ENCODE data around the gene ENAH.
"Not testable (repeated sequence)": the region's sequence is repeated elsewhere in the genome, so short reads cannot be mapped to it uniquely, and the experiment has no call there.

ENAH gene

DNA sequence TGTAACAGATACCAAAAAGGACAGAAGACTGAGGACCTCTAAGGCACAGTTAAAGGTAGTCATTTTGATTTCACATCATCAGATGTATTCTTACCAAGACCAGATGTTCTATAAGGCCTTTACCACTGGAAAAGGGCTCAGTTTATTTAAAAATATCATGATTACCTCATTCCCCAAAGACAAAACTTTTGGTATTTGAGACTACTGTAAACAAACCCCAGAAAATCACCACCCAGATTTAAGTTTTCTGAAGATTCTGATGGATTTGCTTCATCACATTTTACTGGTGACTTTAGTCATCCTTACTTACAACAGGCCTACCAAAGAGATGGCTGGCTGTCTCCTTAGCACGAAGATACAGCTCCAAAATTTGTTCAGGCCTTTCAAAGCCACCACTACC lies 8.3 kb downstream of the ENAH start:
- no peak for DNase-seq (ENCODE audit: low read depth)

- no peak for DNase-seq (ENCODE audit: low read depth)
Observed at GRCh38 chr1:225642177-225642576, 10.7 kb downstream of the ENAH start.

DNA sequence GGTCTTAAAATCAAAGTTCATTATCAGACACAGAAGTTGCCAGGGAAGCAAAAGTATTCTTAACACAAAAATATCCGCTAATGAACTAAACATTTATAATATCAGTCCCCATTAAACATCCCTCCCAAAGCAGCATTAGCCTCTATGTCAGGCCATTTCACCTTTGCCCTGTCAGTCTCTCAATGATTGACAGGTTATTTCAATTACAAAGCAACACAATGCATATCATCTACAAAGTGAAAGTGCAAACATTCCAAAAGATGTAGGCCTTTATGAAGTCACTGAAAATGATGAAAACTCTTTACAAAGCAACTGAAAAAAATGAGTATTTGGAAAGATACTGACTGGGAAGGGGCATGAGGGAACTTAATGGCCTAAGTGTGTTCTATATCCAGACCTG lies 14.1 kb downstream of the ENAH start:
- DNase-seq (ENCODE audit: low read depth), result no peak

GRCh38 chr1:225637651-225638199 lies 15.2 kb downstream of the ENAH start:
- DNase-seq (ENCODE audit: low read depth), result no peak

DNA sequence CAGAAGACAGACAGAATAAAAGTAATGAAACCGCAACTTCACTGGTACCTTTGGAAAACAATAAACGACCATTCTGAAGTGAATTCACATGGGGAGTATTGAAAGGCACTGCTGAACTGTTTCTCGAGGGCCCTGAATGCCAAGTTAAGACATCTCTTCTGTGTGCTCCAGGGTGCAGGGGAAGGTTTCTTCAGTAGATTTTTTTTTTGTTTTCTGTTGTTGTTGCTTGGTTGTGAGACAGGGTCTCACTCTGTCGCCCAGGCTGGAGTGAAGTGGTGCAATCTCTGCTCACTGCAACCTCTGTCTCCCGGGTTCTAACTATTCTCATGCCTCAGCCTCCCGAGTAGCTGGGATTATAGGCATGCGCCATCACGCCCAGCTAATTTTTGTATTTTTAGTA lies 15.9 kb downstream of the ENAH start:
- DNase-seq (ENCODE audit: low read depth), result not testable (repeated sequence)

DNA sequence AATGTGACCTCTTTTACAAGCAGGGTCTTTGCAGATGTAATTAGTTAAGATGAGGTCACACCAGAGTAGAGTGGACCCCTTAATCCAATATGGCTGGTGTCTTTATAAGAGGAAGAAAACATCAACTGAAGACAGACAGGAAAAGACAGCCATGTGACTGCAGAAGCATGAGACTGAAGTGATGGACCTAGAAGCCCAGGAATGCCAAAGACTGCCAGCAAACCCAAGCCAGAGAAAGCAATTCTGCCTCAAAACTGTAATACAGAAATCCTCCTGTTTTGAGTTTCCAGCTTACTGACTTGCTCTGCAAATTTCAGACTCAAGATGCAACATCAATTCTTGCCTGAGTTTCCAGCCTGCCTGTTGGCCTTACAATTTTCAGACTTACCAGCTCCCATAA lies 17.3 kb downstream of the ENAH start:
- DNase-seq (ENCODE audit: low read depth), result no peak

DNA sequence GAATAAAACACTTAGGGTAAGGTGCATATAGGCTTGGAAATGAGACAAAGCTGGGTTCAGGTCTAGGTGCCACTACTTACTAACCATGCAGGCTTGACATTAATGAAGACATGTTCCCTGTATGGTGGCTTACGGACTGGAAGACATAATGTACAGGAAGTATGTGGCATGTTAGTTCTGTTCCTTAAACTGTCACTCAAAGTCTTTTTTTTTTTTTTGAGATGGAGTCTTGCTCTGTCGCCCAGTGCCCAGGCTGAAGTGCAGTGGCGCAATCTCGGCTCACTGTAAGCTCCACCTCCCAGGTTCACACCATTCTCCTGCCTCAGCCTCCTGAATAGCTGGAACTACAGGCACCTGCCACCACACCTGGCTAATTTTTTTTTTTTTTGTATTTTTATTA lies 20.1 kb downstream of the ENAH start:
- not testable (repeated sequence) for DNase-seq (ENCODE audit: low read depth)

- no peak for DNase-seq (ENCODE audit: low read depth)
Observed at GRCh38 chr1:225631021-225631663, 21.8 kb downstream of the ENAH start.

DNA sequence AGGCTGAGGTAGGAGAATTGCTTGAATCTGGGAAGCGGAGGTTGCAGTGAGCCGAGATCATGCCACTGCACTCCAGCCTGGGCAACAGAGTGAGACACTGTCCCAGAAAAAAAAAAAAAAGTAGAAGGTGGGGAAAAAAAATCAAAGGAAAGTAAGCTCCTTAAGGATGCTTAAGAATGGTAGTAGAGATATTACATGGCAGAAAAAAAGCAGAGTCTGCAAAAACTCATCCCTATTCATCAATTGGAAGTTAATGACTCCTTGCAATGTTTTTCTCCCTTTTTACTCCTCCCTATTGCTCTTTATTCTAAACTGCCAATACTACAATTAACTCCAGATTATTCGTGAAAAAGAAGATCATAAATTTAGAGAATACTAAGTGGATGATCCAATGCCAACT lies 23.4 kb downstream of the ENAH start:
- DNase-seq (ENCODE audit: low read depth), result no peak

DNA sequence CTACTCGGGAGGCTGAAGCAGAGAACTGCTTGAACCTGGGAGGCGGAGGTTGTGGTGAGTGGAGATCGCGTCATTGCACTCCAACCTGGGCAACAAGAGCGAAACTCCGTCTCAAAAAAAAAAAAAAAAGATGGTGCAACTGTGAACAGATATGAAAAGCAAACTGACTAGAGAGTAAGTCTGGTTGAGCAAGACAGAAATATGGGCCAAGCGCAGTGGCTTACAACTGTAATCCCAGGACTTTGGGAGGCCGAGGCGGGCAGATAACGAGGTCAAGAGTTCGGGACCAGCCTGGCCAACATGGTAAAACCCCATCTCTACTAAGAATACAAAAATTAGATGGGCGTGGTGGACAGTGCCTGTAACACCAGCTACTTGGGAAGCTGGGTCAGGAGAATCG lies 24.1 kb downstream of the ENAH start:
- not testable (repeated sequence) for DNase-seq (ENCODE audit: low read depth)

DNA sequence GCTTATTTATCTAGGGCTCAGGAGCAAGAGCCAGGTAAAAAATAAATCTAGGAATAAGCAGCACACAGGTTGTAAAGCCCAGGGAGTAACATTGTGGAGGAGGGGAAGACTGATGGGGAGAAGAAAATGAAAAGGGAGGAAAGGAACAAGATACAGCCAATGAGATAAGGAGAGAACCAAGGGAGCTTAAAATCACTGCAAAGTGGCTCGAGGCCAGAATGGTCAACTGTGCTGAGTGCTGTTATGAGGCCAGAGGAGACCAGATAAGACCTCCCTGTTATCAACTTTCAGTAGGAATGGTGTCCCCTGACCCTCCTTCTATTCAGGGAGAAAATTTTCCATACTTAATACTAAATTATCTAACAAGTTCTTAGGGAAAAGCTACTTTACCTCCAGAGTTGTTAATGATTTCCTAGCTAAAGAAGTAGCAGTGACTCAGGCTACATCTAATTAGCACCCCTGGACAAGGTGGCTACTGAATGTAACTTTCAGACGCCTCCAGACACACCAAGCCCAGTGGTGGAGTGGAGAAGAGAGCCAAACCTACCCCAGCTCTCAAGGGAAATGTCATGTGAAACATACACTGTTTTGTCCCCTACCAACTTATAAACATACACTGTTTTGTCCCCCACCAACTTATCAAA lies 25.5 kb downstream of the ENAH start:
- no peak for DNase-seq (ENCODE audit: low read depth)

DNA sequence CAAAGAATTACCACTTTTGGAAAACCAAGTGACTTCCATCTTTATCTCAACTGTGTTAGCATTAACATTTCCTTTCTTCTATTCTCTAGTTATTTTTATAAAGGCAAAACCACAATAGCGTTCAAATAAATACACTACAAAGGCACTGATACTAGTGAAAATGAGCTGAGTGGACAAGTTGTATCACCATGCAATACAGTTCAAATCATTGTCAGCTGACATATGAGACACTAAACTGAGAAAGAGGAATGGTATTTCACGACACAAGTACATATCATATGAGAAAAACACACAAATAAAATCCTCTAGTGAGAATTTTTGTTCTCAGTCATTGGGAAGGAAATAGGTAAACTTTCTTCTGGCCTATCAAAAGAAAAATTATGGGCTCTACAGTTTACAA lies 26.2 kb downstream of the ENAH start:
- DNase-seq (ENCODE audit: low read depth), result no peak

GRCh38 chr1:225617956-225618355 lies 35.0 kb downstream of the ENAH start:
- DNase-seq (ENCODE audit: low read depth), result no peak

DNA sequence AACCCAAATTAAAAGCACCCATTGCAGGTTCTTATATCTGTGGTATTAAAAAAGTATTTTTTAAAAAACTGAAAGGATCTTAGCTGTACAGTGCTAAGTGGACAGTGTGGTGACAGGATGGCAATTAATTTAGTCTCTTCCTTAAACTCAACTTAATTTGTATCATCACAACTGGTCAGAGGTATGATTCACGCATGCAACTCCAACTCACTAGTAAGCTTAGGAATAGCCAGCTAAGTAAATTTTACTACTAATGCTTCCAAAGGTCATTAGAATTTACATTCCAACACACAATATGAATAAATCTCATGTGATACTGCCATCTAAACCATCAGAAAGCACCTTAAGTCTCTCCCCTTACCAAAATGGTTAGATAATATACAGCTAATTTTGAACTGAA lies 35.4 kb downstream of the ENAH start:
- DNase-seq (ENCODE audit: low read depth), result no peak

GRCh38 chr1:225615403-225615790 lies 37.5 kb downstream of the ENAH start:
- not testable (repeated sequence) for DNase-seq (ENCODE audit: low read depth)

GRCh38 chr1:225613006-225613405 lies 39.9 kb downstream of the ENAH start:
- DNase-seq (ENCODE audit: low read depth), result no peak

- DNase-seq (ENCODE audit: low read depth), result no peak
Observed at GRCh38 chr1:225612287-225612686, 40.6 kb downstream of the ENAH start.

DNA sequence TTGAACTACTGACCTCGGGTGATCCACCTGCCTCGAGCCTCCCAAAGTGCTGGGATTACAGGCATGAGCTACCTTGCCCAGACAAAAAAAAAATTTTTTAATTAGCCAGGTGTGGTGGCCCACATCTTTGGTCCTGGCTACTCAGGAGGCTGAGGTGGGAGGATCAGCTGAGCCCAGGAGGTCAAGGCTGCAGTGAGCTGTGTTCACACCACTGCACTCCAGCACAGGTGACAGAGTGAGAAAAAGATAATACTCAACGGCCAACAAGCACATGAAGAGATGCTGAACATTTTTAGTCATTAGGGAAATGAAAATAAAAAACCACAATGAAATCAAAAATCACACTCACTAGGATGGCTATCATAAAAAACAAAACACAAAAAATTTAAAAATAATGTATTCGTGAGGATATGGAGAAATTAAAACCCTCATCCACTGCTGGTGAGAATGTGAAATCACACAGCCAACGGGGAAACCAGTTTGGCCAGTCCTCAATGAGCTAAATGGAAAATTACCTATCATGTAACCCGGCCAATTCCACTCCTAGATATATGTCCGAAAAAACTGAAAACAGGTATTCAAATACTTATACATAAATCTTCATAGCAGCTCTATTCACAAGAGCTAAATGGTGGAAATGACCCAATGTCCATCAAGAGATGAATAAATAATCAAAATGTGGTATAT lies 41.2 kb downstream of the ENAH start:
- no peak for DNase-seq (ENCODE audit: low read depth)

DNA sequence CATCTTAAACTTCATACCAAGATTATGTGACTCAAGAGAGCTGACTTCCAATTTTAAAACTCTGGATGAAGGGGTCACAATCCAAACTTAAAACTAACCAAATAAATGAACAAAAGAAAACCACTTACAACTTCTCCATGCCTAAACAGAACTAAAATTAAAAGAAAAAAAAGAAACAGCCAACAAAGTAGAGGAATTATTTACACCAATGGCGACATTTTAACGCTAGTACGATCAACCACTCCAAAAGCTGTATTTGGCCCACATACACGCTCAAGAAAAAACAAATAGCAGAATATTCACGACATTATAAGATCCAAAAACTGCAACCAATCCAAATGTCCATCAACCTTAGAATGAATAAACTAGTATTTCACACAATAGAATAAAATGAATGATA lies 42.4 kb downstream of the ENAH start:
- no peak for DNase-seq (ENCODE audit: low read depth)

- DNase-seq (ENCODE audit: low read depth), result no peak
Observed at GRCh38 chr1:225608014-225608796, 44.7 kb downstream of the ENAH start.

GRCh38 chr1:225607355-225607754 lies 45.6 kb downstream of the ENAH start:
- no peak for DNase-seq (ENCODE audit: low read depth)

All from T follicular helper cell (primary cell).